Hepatic stellate cell (primary cell): ENCODE results near the gene ACACA.

Source experiments
- DNase-seq: peaks from one replicate; pipeline ENCODE4 v3.0.0; 2011; ENCODE audit warnings: low spot score

ACACA gene

DNA sequence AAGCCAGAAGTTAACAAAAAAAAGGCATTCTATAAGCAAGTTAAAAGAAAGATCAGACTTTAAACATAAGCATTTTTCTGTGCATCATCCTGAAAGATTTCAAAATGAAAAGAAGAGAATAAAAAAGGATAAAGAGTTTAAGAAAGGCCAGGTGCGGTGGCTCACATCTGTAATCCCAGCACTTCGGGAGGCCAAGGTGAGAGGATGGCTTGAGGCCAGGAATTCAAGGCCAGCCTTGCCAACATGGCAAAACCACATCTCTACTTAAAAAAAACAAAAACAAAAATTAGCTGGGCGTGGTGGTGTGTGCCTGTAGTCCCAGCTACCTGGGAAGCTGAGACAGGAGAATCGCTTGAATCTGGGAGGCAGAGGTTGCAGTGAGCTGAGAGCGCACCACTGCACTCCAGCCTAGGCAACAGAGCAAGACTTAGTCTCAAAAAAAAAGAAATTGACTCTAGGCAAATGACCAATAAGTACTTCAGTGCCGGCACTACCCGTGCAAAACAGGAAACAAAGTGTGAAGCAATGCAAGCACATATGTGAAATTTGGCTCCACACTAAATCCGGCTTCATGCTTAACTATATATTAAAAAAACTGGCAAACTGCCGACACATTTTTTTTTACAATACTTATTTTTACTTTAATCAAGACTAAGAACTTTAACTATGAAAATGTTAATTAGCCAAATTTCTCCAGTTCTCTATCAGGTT, 114.1 kb downstream of the ACACA start:
- DNase-seq: no peak

- no peak for DNase-seq
These were observed 115.3 kb downstream of the ACACA start for GRCh38 chr17:37291351-37291750.

DNA sequence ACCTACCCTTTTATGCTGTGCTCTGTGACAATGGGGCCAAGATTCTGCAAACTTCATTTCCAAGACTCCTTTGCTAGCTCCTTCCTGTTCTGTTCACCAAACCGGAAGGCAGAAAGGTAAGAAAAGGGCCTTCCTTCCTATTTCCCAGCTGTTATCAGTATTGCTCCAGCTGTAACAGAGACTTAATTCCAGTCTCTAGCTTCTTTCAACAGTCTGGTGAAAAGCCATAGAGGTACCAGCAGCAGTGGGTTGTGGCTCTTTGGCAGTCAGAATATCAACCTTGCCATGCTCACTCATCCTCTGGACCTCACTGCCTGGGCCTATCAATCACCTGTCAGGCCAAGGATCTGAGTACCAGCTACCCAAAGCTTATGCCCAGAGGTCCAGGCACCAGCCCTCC, 120.2 kb downstream of the ACACA start:
- no peak for DNase-seq

DNA sequence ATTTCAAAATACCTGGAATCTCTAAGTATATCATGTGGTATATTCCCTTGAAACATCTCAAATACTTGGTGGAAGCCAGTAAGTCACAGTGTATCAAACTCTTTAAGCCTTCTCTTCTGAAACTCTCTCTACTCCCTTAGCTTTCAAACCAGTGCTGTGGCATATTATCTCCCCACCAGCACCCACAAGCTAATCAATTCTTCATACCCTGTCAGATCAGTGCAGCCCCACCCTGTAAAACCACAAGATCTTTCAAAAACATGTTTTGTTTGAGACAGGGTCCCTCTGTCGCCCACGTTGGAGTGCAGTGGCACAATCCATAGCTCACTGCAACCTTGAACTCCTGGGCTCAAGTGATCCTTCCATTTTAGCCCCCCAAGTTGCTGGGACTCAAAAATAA, 122.4 kb downstream of the ACACA start:
- no peak for DNase-seq

GRCh38 chr17:37283414-37283961, 123.1 kb downstream of the ACACA start:
- DNase-seq: no peak

DNA sequence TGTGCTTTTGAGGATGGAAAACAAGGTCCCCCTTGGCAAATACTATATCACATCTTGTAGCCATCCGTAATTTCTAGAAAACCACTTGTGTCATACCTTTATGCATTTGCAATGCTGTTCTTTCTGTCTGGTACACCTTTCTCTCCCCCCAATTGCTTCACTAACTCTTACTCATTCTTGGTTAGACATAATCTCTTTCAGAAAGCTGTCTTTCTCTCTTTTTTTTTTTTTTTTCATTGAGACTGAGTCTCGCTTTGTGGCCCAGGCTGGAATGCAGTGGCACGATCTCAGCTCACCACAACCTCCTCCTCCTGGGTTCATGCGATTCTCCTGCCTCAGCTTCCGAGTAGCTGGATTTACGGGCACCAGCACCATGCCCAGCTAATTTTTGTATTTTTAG, 125.8 kb downstream of the ACACA start:
- DNase-seq: no peak

DNA sequence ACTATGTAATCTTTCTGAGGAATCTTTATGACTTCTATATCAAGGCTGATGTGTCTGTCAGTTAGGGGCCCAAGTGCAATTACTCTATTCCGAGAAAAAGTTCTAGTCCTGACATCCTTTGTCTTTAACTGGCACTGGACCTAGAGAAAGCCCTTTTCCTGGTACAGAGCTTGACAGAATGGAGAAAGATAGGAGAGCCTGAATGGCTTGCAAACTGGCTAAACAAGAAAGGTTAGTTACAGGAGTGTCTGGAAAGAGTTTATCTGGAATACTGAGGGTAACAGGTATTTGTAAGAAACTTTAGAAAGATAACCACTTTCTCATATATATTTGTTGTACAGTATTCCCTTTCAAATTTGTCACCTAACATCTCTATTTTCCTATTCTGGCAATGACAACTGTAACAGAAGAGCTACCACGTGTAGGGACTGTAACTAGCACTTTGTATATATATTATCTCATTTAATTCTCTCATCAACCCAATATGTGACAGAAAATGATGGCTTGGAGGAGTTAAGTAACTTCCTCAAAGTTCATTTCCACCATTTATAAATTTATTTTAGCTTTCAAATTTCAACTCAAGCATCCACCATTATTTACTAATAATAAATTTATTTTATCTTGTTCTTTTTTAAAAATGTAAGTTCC, 128.3 kb downstream of the ACACA start:
- DNase-seq: no peak

DNA sequence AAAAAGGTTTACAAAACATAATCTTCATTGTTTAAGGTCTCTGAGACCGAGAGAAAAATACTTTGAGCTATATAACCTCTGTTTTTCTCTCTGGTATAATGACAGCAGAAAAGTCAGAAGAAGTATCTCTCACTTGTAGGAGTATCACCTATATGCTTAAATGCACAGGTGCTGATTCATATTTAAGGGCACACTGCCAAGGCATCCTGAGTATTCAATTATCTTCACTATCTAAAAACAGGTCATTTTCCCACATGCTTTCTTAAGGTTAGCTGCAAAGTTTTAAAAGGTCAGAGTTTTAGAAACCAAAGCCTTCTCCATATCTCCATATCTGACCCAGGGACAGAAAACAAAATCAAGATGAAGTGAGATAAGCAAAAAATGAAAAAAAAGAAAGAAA, 130.2 kb downstream of the ACACA start:
- no peak for DNase-seq

- DNase-seq: no peak
These were observed 132.2 kb downstream of the ACACA start for GRCh38 chr17:37274461-37274860.

DNA sequence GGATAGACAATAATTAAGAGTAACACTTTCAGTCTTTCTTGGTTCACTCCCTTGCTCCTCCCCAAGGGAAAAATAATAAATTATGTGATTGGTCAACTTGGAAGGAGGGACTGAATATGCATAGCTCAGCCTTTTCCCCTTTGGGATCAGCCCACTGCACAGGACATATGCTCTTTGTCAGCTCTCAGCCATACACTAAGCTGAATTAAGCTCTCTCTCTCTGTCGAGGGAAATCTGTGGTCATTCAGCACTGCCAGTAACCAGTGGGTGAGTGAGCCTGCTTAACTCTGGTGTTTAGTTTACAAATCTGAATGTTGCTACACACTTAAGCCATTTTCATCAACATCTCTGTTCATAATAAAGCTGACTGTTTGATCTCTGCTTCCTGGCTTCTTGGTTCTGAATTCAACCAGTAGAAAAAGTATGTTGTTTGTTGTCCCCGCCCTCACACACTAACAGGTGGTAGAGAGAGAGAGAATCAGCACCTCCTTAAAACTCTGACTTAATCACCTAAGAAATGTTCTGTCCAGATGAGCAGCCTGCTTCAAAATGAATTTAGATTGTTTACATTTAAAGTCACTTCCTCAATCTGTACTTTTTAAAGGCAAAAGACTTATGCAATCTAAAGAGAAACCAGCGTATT, 133.1 kb downstream of the ACACA start:
- DNase-seq: peak; percentile 17

DNA sequence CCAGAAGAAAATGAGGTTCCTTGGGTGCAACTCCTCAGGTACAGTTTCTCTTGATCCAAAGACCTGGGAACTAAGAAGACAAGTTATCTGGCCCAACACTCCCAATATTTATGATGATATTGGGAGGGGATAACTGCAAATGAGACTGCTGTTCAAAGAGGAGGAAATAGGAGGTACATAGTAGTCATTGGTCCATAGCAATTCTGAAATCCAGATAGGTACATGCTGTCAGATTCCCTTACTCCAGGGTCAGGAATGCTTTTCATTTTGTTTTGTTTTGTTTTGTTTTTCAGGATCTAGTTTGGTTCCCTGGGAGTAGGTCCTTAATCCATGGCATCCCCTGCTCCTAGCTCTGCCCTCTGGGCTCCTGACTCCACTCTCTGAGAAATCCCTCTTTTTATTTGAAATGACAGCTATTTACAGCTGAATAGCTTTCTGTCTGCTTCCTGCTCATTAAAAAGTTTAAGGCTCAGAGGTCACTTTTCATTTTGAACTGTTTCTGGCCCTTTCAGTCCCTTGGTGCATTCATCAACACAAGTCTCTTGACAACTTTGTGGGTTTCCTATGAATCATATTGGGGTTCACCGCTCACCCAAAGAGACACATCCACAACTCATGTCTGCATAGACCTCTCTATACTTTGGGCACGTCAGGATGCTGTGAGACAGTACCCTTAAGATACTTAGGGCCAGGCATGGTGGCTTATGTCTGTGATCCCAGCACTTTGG, 141.0 kb downstream of the ACACA start:
- DNase-seq: no peak

GRCh38 chr17:37261286-37261685, 145.3 kb downstream of the ACACA start:
- DNase-seq: no peak

DNA sequence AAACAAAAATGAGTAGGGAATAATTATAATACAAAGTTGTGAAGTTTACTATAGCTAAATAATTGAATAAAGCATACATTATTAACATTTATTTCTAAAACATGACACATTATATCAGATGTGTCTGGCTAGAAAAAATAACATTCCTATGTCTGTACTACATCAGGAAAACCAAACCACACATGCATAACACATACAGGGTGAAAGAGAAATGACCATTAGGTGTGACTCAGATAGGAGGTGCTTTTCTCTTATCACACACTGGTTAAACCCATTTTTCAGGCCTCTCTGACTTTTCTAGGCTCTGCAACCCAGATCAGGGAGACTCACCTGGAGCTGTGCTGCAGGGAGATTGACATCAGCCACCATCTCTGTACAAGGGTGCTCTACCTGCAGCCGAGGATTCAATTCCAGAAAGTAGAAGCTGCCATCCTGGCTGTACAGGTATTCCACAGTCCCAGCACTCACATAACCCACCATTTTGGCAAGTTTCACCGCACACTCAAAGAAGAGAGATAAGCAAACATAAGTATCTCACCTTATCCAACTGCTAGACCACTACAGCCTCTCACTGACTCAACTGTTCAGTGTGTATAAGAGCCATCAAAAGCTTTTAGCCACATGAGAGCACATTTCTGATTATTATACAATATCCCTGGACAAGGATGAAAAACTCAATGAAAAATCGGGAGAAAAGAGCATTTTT, 147.5 kb downstream of the ACACA start:
- DNase-seq: peak; percentile 30

DNA sequence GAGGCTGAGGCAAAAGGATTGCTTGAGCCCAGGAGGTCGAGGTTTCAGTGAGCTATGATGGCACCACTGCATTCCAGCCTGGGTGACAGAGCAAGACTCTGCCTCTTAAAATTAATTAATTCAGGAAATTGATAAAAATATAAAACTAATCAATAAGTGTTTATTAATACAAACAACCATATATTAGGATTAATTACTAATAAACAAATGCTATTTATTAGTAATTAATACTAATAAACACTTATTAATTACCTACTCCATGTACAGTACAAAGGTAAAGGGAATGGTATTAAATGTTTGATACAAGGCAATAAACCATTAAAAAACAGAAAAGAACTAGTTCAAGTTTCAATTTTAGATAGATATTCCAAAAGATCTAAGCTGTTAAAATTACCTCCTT, 150.0 kb downstream of the ACACA start:
- DNase-seq: no peak

DNA sequence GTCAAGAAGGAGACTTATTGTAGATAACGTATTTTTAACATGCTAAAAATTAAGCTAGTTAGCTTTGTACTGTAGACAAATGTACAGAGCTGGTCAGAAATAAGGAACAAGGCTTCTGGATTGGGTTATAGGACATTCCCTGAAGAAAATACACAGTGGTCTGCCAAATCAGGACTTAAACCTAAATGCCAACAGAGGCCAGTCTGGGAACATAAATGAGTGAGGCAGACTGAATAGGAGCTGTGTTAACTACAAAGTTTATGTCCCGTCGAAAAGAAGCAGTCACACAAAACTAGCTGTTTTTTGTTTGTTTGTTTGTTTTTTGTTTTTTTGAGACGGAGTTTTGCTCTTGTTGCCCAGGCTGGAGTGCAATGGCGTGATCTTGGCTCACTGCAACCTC, 151.2 kb downstream of the ACACA start:
- no peak for DNase-seq

- no peak for DNase-seq
These were observed 158.8 kb downstream of the ACACA start for GRCh38 chr17:37247825-37248224.

- DNase-seq: no peak
These were observed 160.6 kb downstream of the ACACA start for GRCh38 chr17:37246085-37246484.

DNA sequence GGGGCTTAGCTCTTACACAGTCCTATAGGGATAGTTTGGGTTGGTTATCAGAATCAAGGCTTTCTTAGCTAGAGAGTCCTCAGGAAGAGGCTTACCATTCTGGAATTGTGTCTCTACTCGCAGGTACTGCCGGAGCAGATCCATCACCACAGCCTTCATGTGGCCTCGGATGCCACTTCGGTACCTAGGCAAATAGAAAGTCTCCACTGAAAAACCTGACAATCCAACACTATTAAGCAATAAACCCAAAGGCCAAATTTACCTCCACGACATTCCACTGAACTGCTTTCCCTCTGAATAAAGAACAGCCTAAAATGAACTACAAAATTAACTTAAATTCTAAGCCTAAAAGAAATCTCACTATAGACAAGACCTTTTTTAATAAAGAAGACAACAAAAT, 166.3 kb downstream of the ACACA start:
- DNase-seq: no peak

DNA sequence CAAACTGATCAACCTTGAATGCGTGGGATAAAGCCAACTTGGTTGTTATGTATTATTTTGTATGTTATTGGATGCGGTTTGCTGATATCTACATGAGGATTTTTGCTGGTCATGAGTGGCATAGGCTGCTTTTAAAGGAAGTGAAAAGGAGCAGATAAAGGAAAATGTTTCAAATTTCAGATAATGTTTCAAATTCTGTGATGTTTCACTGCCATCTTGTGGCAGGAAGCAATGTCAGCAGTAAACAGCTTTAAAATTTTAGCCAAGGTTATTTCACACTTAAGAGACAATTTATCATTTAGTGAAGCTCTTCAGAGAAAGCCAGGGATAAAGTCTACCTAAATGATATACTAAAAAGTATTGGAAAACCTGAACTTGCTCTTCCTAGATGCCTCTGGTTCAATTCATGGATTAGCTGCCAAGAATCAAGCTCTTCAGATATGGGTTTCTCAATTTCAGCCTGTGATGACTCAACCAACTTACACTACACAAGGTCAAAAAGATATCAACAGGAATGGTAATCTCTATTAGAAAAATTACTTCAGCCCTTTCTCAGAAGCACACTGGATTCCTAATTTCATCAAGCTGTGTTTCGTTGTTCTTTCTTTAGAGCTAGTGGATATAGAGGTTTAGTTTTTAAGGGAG, 166.8 kb downstream of the ACACA start:
- peak; percentile 23 for DNase-seq

- DNase-seq: no peak
These were observed 172.5 kb downstream of the ACACA start for GRCh38 chr17:37234106-37234505.

DNA sequence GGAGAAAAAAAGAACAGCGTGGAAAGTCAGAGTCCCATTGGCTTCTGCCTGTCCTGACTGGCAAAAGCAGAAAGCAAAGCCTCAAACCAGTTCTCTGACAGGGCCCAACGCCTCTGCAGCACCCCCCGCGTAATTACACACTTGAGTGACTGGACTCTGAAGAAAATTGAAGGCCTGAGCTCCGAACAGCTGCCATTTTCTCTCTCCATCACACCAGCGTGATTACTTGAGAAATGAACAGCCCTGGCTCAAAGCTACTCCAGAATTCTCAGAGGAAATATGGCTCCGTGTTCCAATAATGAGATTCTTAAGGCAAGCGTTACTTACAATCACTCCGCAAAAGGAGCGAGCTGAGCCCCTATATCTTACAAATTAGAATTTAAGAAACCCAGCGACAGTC, 173.6 kb downstream of the ACACA start:
- no peak for DNase-seq
